H1 (cell line): ENCODE measurements around the gene LKAAEAR1. TPM values are rescaled to one million over a fixed set of nuclear protein-coding genes. Genes with fewer than 3 reads are reported as not detected.

Experiments used
- CTCF ChIA-PET: fragments of 300-600 bp; sonication (Branson Sonifier 250); formaldehyde crosslinking; loops from one replicate; lab custom pipeline; 2021; ENCODE audit not compliant: partially characterized antibody; lab: Charles Lee
- POLR2A ChIA-PET: fragments of 300-600 bp; sonication (Branson Sonifier 250); formaldehyde crosslinking; loops from one replicate; lab custom pipeline; 2021; ENCODE audit warnings: inconsistent platforms; ENCODE audit not compliant: partially characterized antibody; lab: Charles Lee
- DNase-seq, 2 experiments: peaks; one replicate each; pipeline versions ENCODE4 v3.0.0 to v3.0.0-alpha.2; 2010 to 2022; ENCODE audit warnings: low spot score in 2 of 2, low read depth in 1 of 2, mixed read lengths in 1 of 2
- FAIRE-seq: peaks from 2 replicates; lab custom pipeline; 2011; peaks lifted over from hg19 to GRCh38; lab: Jason Lieb, UNC
- H2AFZ ChIP-seq: 2 replicates; pipeline ENCODE4 v1.8.1; 2012; ENCODE audit warnings: low read length, inconsistent platforms
- H2AK5ac ChIP-seq: 2 replicates; pipeline ENCODE4 v1.6.1; 2013; ENCODE audit warnings: low read depth, low read length
- H2BK120ac ChIP-seq: replicated peaks from 2 replicates; pipeline ENCODE3; 2013; ENCODE audit warnings: low read depth, low read length, inconsistent platforms
- H2BK12ac ChIP-seq: 2 replicates; pipeline ENCODE4 v1.6.1; 2013; ENCODE audit warnings: low read depth, low read length
- H2BK15ac ChIP-seq: 2 replicates; pipeline ENCODE4 v1.6.1; 2013; ENCODE audit warnings: low read length
- H2BK20ac ChIP-seq: 2 replicates; pipeline ENCODE4 v1.6.1; 2013; ENCODE audit warnings: low read length
- H2BK5ac ChIP-seq: 2 replicates; pipeline ENCODE4 v1.6.1; 2013; ENCODE audit warnings: low read depth, low read length
- H3K14ac ChIP-seq: 2 replicates; pipeline ENCODE4 v1.6.1; 2013; ENCODE audit warnings: inconsistent platforms; ENCODE audit not compliant: insufficient read length
- H3K18ac ChIP-seq: 2 replicates; pipeline ENCODE4 v1.6.1; 2013; ENCODE audit warnings: low read length; ENCODE audit errors: extremely low read depth
- H3K23ac ChIP-seq: 2 replicates; pipeline ENCODE4 v1.6.1; 2013; ENCODE audit warnings: inconsistent platforms; ENCODE audit not compliant: insufficient read length
- H3K23me2 ChIP-seq: 2 replicates; pipeline ENCODE4 v1.6.1; 2013; ENCODE audit warnings: low read depth, low read length
- H3K27ac ChIP-seq: 2 replicates; pipeline ENCODE4 v1.6.1; 2011; ENCODE audit warnings: low read depth, low read length, inconsistent platforms
- H3K27me3 ChIP-seq, 4 experiments: replicated peaks in 1 of 4; 1 replicate in 1 of 4; 2 replicates in 3 of 4; pipeline versions ENCODE4 v1.6.1 to v1.8.1; 2011 to 2013; ENCODE audit warnings: low read length in 3 of 4, mild to moderate bottlenecking in 3 of 4, inconsistent platforms in 2 of 4, mixed read lengths in 2 of 4, moderate library complexity in 1 of 4; ENCODE audit not compliant: control insufficient read depth in 3 of 4, insufficient read depth in 3 of 4; ENCODE audit errors: extremely low read depth in 1 of 4
- H3K36me3 ChIP-seq, 4 experiments: 2 replicates each; pipeline versions ENCODE4 v1.6.1 to v1.8.1; 2011 to 2013; ENCODE audit warnings: mild to moderate bottlenecking in 4 of 4, low read length in 3 of 4, moderate library complexity in 2 of 4, control low read depth in 1 of 4, inconsistent platforms in 1 of 4; ENCODE audit not compliant: insufficient read depth in 4 of 4, control insufficient read depth in 2 of 4
- H3K4ac ChIP-seq: replicated peaks from 2 replicates; pipeline ENCODE3; 2013; ENCODE audit warnings: low read length, low read depth, mixed read lengths, inconsistent platforms; ENCODE audit not compliant: insufficient read length
- H3K4me1 ChIP-seq, 4 experiments: replicated peaks in 1 of 4; 1 replicate in 1 of 4; 2 replicates in 3 of 4; pipeline versions ENCODE4 v1.6.1 to v1.8.1; 2011 to 2013; ENCODE audit warnings: low read length in 3 of 4, inconsistent platforms in 2 of 4, mixed read lengths in 1 of 4; ENCODE audit not compliant: insufficient read depth in 4 of 4, control insufficient read depth in 3 of 4
- H3K4me2 ChIP-seq, 2 experiments: 2 replicates each; pipeline versions ENCODE4 v1.6.1 to v1.8.1; 2011 to 2013; ENCODE audit warnings: low read depth in 2 of 2, low read length in 2 of 2, control low read depth in 1 of 2, inconsistent platforms in 1 of 2, mild to moderate bottlenecking in 1 of 2; ENCODE audit not compliant: insufficient read depth in 1 of 2
- H3K4me3 ChIP-seq, 4 experiments: fragments of 200-600, 300-600 bp in 1 of 4; sonication (generic), shearing (Covaris generic), sonication (Bioruptor Twin) in 1 of 4; 2 replicates each; pipeline versions ENCODE4 v1.5.1 to v1.8.1; 2011 to 2016; ENCODE audit warnings: low read length in 4 of 4, low read depth in 3 of 4, control low read depth in 2 of 4, inconsistent platforms in 2 of 4, mild to moderate bottlenecking in 2 of 4, mixed read lengths in 1 of 4, moderate library complexity in 1 of 4; ENCODE audit not compliant: insufficient read depth in 2 of 4; ENCODE audit errors: extremely low read depth in 1 of 4
- H3K56ac ChIP-seq: replicated peaks from 2 replicates; pipeline ENCODE3; 2013; ENCODE audit warnings: low read depth, mild to moderate bottlenecking, mixed read lengths, low read length, inconsistent platforms; ENCODE audit not compliant: insufficient read length
- H3K79me1 ChIP-seq: 2 replicates; pipeline ENCODE4 v1.6.1; 2013; ENCODE audit warnings: low read depth, low read length, control low read depth
- H3K79me2 ChIP-seq, 2 experiments: 2 replicates each; pipeline versions ENCODE4 v1.6.1 to v1.8.1; 2012 to 2013; ENCODE audit warnings: low read length in 2 of 2, mild to moderate bottlenecking in 2 of 2, inconsistent platforms in 1 of 2; ENCODE audit not compliant: insufficient read depth in 2 of 2, control insufficient read depth in 1 of 2
- H3K9ac ChIP-seq, 4 experiments: replicated peaks in 1 of 4; 1 replicate in 1 of 4; 2 replicates in 3 of 4; pipeline versions ENCODE4 v1.6.1 to v1.8.1; 2011 to 2013; ENCODE audit warnings: low read depth in 3 of 4, low read length in 3 of 4, control low read depth in 2 of 4, mild to moderate bottlenecking in 2 of 4, moderate library complexity in 2 of 4, inconsistent platforms in 1 of 4; ENCODE audit errors: extremely low read depth in 1 of 4
- H3K9me3 ChIP-seq, 2 experiments: 2 replicates each; pipeline versions ENCODE4 v1.6.1 to v1.8.1; 2012 to 2013; ENCODE audit warnings: mild to moderate bottlenecking in 2 of 2, moderate library complexity in 2 of 2, control low read depth in 1 of 2, inconsistent platforms in 1 of 2, low read depth in 1 of 2, low read length in 1 of 2, mixed read lengths in 1 of 2; ENCODE audit not compliant: insufficient read depth in 2 of 2
- H4K20me1 ChIP-seq, 2 experiments: replicated peaks in 1 of 2; 2 replicates each; pipeline versions ENCODE3 to v1.8.1; 2011 to 2013; ENCODE audit warnings: inconsistent platforms in 2 of 2, low read length in 2 of 2, mild to moderate bottlenecking in 1 of 2; ENCODE audit not compliant: insufficient read depth in 2 of 2, control insufficient read depth in 1 of 2
- H4K5ac ChIP-seq: 2 replicates; pipeline ENCODE4 v1.6.1; 2013; ENCODE audit warnings: low read length, low read depth, mixed read lengths, inconsistent platforms; ENCODE audit not compliant: insufficient read length
- H4K8ac ChIP-seq: 2 replicates; pipeline ENCODE4 v1.8.0; 2013; ENCODE audit warnings: mild to moderate bottlenecking, moderate library complexity, low read length, inconsistent platforms; ENCODE audit not compliant: insufficient read depth; ENCODE audit errors: extremely low read depth
- H4K91ac ChIP-seq: replicated peaks from 2 replicates; pipeline ENCODE3; 2013; ENCODE audit warnings: low read length, mixed read lengths, inconsistent platforms; ENCODE audit not compliant: insufficient read length
- ATF2 ChIP-seq: IDR thresholded peaks from 2 replicates; pipeline ENCODE4 v1.6.1; 2012; ENCODE audit warnings: low read length, inconsistent platforms
- BCL11A ChIP-seq, 2 experiments: IDR thresholded peaks; one replicate each; pipeline ENCODE4 v1.6.1; 2011; ENCODE audit warnings: low read depth in 2 of 2, low read length in 2 of 2, mild to moderate bottlenecking in 2 of 2
- CHD2 ChIP-seq: IDR thresholded peaks from 2 replicates; pipeline ENCODE4 v1.6.1; 2012; ENCODE audit warnings: low read length, improper control_type of control experiment
- CREB1 ChIP-seq: IDR thresholded peaks from 2 replicates; pipeline ENCODE4 v1.6.1; 2012; ENCODE audit warnings: inconsistent platforms
- CTBP2 ChIP-seq: IDR thresholded peaks from 2 replicates; pipeline ENCODE4 v1.7.0; 2011; ENCODE audit warnings: borderline replicate concordance, mild to moderate bottlenecking, moderate library complexity, mixed read lengths, low read length; ENCODE audit not compliant: insufficient read depth, insufficient read length
- EGR1 ChIP-seq: IDR thresholded peaks from 2 replicates; pipeline ENCODE4 v1.6.1; 2011; ENCODE audit warnings: low read depth, low read length, borderline replicate concordance
- EZH2 ChIP-seq: fragments of 200-600 bp; sonication (generic); IDR thresholded peaks from 2 replicates; pipeline ENCODE4 v1.7.1; 2012; ENCODE audit warnings: low read depth, mild to moderate bottlenecking, moderate library complexity, low read length, inconsistent platforms; ENCODE audit not compliant: severe bottlenecking
- RNF2 ChIP-seq: fragments of 200-900, 300-1000 bp; sonication (generic); IDR thresholded peaks from 2 replicates; pipeline ENCODE4 v1.7.1; 2016; ENCODE audit warnings: borderline replicate concordance, low read depth, mild to moderate bottlenecking, antibody characterized with exemption, low read length; ENCODE audit not compliant: poor library complexity, severe bottlenecking; ENCODE audit errors: missing control alignments
- SUZ12 ChIP-seq: fragments of 200-600 bp; sonication (generic); IDR thresholded peaks from 2 replicates; pipeline ENCODE4 v1.6.1; 2012; ENCODE audit warnings: mild to moderate bottlenecking, inconsistent platforms, low read length, moderate library complexity, mixed read lengths
- WGBS, 2 experiments: shearing (Covaris generic) in 1 of 2; methylation state at CpG; one replicate each; pipeline versions ENCODE4 v1.1.6 to v1.1.7; 2013 to 2015; ENCODE audit warnings: low lambda C conversion rate in 2 of 2, mixed read lengths in 2 of 2, inconsistent platforms in 1 of 2, low coverage in 1 of 2, missing lambda C conversion rate in 1 of 2; ENCODE audit not compliant: insufficient replicate concordance in 2 of 2, insufficient coverage in 1 of 2, insufficient read length in 1 of 2; ENCODE audit errors: extremely low coverage in 1 of 2, missing lambda C conversion rate in 1 of 2; 5-methylcytosine and 5-hydroxymethylcytosine counted together
- polyA plus RNA-seq, 7 experiments: library from polyadenylated mRNA; depleted of rRNA in 3 of 7; stranded (reverse) in 5 of 7; unstranded in 2 of 7; fragments of >200 nt in 5 of 7; fragments of 200-250 nt in 2 of 7; gene quantifications; 1 replicate in 5 of 7; 2 replicates in 1 of 7; 4 replicates in 1 of 7; pipeline versions ENCODE4 v1.2.1 to v1.2.3, GENCODE V29; 2011 to 2013; ENCODE audit warnings: missing spikeins in 2 of 7, mixed read lengths in 2 of 7
- total RNA-seq: library from RNA; stranded (reverse); fragmentation: NEBNext Ultra II Directional; extraction: Animal tissue kit (Norgen Biotek cat#: 25700); gene quantifications from 2 replicates; pipeline ENCODE4 v1.2.1, GENCODE V29; 2021

Gene LKAAEAR1
- total and polyA plus RNA-seq, 2 of the 8 experiments (the other 6 are each of a cell fraction or from before 2014, with no cell fraction given), result 0.41 to 0.53 TPM

- Histone ChIP-seq H3K56ac (no peak overlapping the region), H2AK5ac (no peak overlapping the region), H4K8ac (peak overlapping the region; percentile 82; the same call in 1 of the 2 replicates), H3K4ac (no peak overlapping the region), H2AFZ (peak overlapping the region; percentile 46; the same call in 1 of the 2 replicates), H3K4me2 (peak overlapping the region in 1 of 2 experiments; percentile 57; a peak in 1 of 4 replicates), H2BK120ac (no peak overlapping the region), H3K23ac (no peak overlapping the region), H3K36me3 (no peaks in the 10 kb centered on the region), H2BK5ac (peak overlapping the region; percentile 10; the same call in 1 of the 2 replicates), H3K27ac (no peak overlapping the region), H4K5ac (no peak overlapping the region), H3K27me3 (peaks cover 0 to 7% (median 3%) of the 10 kb centered on the region in 4 experiments; a peak in 2 of 7 replicates), H3K23me2 (no peaks in the 10 kb centered on the region), H2BK12ac (peak overlapping the region; percentile 51; the same call in 1 of the 2 replicates), H3K79me1 (no peaks in the 10 kb centered on the region), H3K14ac (no peak overlapping the region), H4K91ac (peak overlapping the region; percentile 72), H3K4me1 (peaks cover 0 to 18% (median 13%) of the 10 kb centered on the region in 4 experiments; a peak in 6 of 7 replicates), H4K20me1 (no peaks in the 10 kb centered on the region), H2BK20ac (peak overlapping the region; percentile 74), H3K9me3 (no peaks in the 10 kb centered on the region), H3K79me2 (no peaks in the 10 kb centered on the region), H3K9ac (no peak overlapping the region), H3K18ac (peak overlapping the region; percentile 62; the same call in 1 of the 2 replicates), H2BK15ac (peak overlapping the region; percentile 98), H3K4me3 (peak overlapping the region in 1 of 4 experiments; percentile 7; a peak in 1 of 8 replicates)
- POLR2A ChIA-PET, result interaction anchor here (1.7 to 1.8 kb wide), 2 partner anchors 13 to 17 kb away, joined by 8 to 9 read pairs; no protein-coding TSS in a partner anchor
- CTCF ChIA-PET, result interaction anchor here (0.6 to 15.0 kb wide), 19 partner anchors 10 to 518 kb away, joined by 3 to 139 read pairs (median 4); partner anchors contain the start of genes C20orf204, LKAAEAR1, OPRL1 and RGS19
- FAIRE-seq, result no peak
- DNase-seq, result no peak
- WGBS, 2 experiments, result 78% methylated on average over 39 of the region's 39 CpGs; no CpG with 5 or more reads in 1 of the 2 experiments
- TF ChIP-seq EGR1 (no peak), ATF2 (no peak), RNF2 (no peak), CTBP2 (no peak), CREB1 (no peak), SUZ12 (0 out of 2 replicates have a peak, but pooled peaks have one; percentile 32), CHD2 (no peak), EZH2 (no peak), BCL11A (IDR thresholded peaks at IDR 0.05; ENCODE audit: low read depth in 2 of 2, low read length in 2 of 2) (no peak)
Observed at GRCh38 chr20:64056889-64057627, 27.1 kb downstream of the LKAAEAR1 start.
